Inflammatory macrophage (primary cell): ENCODE results near the gene OPHN1.
"Not testable (repeated sequence)": the region's sequence is repeated elsewhere in the genome, so short reads cannot be mapped to it uniquely, and the experiment has no call there.

Experiments
- DNase-seq, 2 donors: peaks; one replicate each; pipeline ENCODE4 v3.0.0-alpha.2; 2020 to 2022

OPHN1 gene

GRCh38 chrX:68354879-68355628 is 78.2 kb downstream of the OPHN1 start:
- DNase-seq, result peak in 1 of 2 donors; percentile 3

GRCh38 chrX:68345025-68345424 is 88.3 kb downstream of the OPHN1 start:
- peak; percentile 6 to 16 for DNase-seq

- no peak for DNase-seq
These were observed 89.7 kb downstream of the OPHN1 start for GRCh38 chrX:68343551-68343950.

- no peak for DNase-seq
These were observed 101.0 kb downstream of the OPHN1 start for GRCh38 chrX:68332201-68332731.

- DNase-seq, result not testable (repeated sequence)
These were observed 106.5 kb downstream of the OPHN1 start for GRCh38 chrX:68326841-68327240.

GRCh38 chrX:68307769-68308168 is 125.5 kb downstream of the OPHN1 start:
- DNase-seq, result no peak

GRCh38 chrX:68304602-68305001 is 128.7 kb downstream of the OPHN1 start:
- no peak for DNase-seq

GRCh38 chrX:68299898-68300297 is 133.4 kb downstream of the OPHN1 start:
- DNase-seq, result no peak

- no peak for DNase-seq
These were observed 140.8 kb downstream of the OPHN1 start for GRCh38 chrX:68292471-68292870.

GRCh38 chrX:68288127-68288526 is 145.2 kb downstream of the OPHN1 start:
- no peak for DNase-seq

- no peak for DNase-seq
These were observed 145.9 kb downstream of the OPHN1 start for GRCh38 chrX:68287419-68287818.

GRCh38 chrX:68286980-68287379 is 146.3 kb downstream of the OPHN1 start:
- no peak for DNase-seq

- no peak for DNase-seq
These were observed 147.2 kb downstream of the OPHN1 start for GRCh38 chrX:68286076-68286475.

GRCh38 chrX:68284281-68284904 is 148.9 kb downstream of the OPHN1 start:
- DNase-seq, result no peak

- DNase-seq, result no peak
These were observed 159.4 kb downstream of the OPHN1 start for GRCh38 chrX:68273887-68274286.

- not testable (repeated sequence) for DNase-seq
These were observed 168.5 kb downstream of the OPHN1 start for GRCh38 chrX:68264793-68265192.

GRCh38 chrX:68261060-68261672 is 172.1 kb downstream of the OPHN1 start:
- peak; percentile 16 to 21 for DNase-seq

- no peak for DNase-seq
These were observed 176.3 kb downstream of the OPHN1 start for GRCh38 chrX:68256990-68257389.

GRCh38 chrX:68254738-68255645 is 178.3 kb downstream of the OPHN1 start:
- DNase-seq, result no peak

- DNase-seq, result no peak
These were observed 180.6 kb downstream of the OPHN1 start for GRCh38 chrX:68252664-68253063.

GRCh38 chrX:68249903-68250302 is 183.4 kb downstream of the OPHN1 start:
- no peak for DNase-seq

- DNase-seq, result no peak
These were observed 183.9 kb downstream of the OPHN1 start for GRCh38 chrX:68249401-68249831.
